Upper lobe of left lung (tissue), 4 donors: Measurements from ENCODE around the gene NR3C2.

Experiments
- POLR2A ChIP-seq, 4 donors: fragments of 450-650 bp; IDR thresholded peaks; one replicate each; pipeline ENCODE4 v1.5.1; 2016 to 2017; ENCODE audit warnings: antibody characterized with exemption in 4 of 4, mild to moderate bottlenecking in 2 of 4
- TF ChIP-seq, protein P1 (sequence below), 6 experiments: fragments of 450-650 bp in 4 of 6; fragments of 200-600 bp in 2 of 6; sonication (generic) in 2 of 6; IDR thresholded peaks; one replicate each; pipeline ENCODE4 v1.5.1; 2016 to 2019; ENCODE audit warnings: antibody characterized with exemption in 6 of 6

DNA sequence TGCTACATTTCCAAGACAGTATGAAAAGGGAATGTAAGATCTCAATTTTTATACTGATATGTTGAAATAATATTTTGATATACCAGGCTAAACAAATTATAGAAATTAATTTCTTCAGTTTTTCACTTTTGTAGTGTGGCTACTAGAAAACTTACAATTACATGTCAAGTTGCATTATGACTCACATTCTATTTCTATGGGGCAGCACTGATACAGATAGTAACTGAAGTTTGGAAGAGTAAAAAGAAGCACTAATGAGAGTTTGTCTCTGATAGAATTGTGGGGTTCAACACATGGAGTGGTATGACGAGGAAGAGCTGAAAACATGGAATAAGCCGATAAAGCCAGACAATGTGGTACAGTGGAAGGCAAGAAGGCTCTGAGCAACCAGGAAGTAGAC, 95.6 kb downstream of the NR3C2 start:
- TF ChIP-seq, protein P1, sequence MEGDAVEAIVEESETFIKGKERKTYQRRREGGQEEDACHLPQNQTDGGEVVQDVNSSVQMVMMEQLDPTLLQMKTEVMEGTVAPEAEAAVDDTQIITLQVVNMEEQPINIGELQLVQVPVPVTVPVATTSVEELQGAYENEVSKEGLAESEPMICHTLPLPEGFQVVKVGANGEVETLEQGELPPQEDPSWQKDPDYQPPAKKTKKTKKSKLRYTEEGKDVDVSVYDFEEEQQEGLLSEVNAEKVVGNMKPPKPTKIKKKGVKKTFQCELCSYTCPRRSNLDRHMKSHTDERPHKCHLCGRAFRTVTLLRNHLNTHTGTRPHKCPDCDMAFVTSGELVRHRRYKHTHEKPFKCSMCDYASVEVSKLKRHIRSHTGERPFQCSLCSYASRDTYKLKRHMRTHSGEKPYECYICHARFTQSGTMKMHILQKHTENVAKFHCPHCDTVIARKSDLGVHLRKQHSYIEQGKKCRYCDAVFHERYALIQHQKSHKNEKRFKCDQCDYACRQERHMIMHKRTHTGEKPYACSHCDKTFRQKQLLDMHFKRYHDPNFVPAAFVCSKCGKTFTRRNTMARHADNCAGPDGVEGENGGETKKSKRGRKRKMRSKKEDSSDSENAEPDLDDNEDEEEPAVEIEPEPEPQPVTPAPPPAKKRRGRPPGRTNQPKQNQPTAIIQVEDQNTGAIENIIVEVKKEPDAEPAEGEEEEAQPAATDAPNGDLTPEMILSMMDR (IDR thresholded peaks at IDR 0.05) = no peak
- no peak for TF ChIP-seq POLR2A (IDR thresholded peaks at IDR 0.05)
